OCI-LY7 (cell line): ENCODE data around the gene PTPRM. TPM values are rescaled to one million over a fixed set of nuclear protein-coding genes. Genes with fewer than 3 reads are reported as not detected.

ENCODE experiments used
- BruUV-seq: library from RNA; stranded (reverse); fragments of 400-500 nt; replicated peaks from 2 replicates; lab custom pipeline; 2021; lab: Mats Ljungman, UMichigan
- CTCF ChIA-PET: fragments of 300-600 bp; sonication (Branson Sonifier 250); formaldehyde crosslinking; loops from one replicate; lab custom pipeline; 2022; ENCODE audit warnings: antibody characterized with exemption; ENCODE audit not compliant: unreplicated experiment; lab: Charles Lee
- POLR2A ChIA-PET: fragments of 300-600 bp; sonication (Branson Sonifier 250); formaldehyde crosslinking; loops from one replicate; lab custom pipeline; 2022; ENCODE audit warnings: antibody characterized with exemption; lab: Charles Lee
- DNase-seq: peaks from one replicate; pipeline ENCODE4 v3.0.0-alpha.2; 2015; ENCODE audit warnings: low spot score
- H2AFZ ChIP-seq: fragments of 200-600 bp; sonication (generic), shearing (Covaris generic); 2 replicates; pipeline ENCODE4 v1.6.1; 2014; ENCODE audit warnings: mild to moderate bottlenecking, antibody characterized with exemption, low read length, moderate library complexity
- H3K27ac ChIP-seq: fragments of 200-600 bp; sonication (generic); 2 replicates; pipeline ENCODE4 v1.5.1; 2014; ENCODE audit warnings: mixed run types, low read depth, mild to moderate bottlenecking, moderate library complexity, low read length, inconsistent platforms; ENCODE audit not compliant: poor library complexity, severe bottlenecking
- H3K36me3 ChIP-seq: fragments of 200-600 bp; sonication (generic); 2 replicates; pipeline ENCODE4 v1.6.1; 2014; ENCODE audit warnings: mild to moderate bottlenecking, antibody characterized with exemption, low read length, moderate library complexity, mixed read lengths; ENCODE audit not compliant: insufficient read depth
- H3K4me1 ChIP-seq: fragments of 200-600 bp; sonication (generic); 2 replicates; pipeline ENCODE4 v1.5.1; 2014; ENCODE audit warnings: mild to moderate bottlenecking, low read length; ENCODE audit not compliant: insufficient read depth, poor library complexity, severe bottlenecking
- H3K4me2 ChIP-seq: fragments of 200-600 bp; sonication (generic); 2 replicates; pipeline ENCODE4 v1.6.1; 2014; ENCODE audit warnings: mild to moderate bottlenecking, low read length
- H3K4me3 ChIP-seq: fragments of 200-600 bp; sonication (generic); 2 replicates; pipeline ENCODE4 v1.5.1; 2014; ENCODE audit warnings: mild to moderate bottlenecking, low read depth, low read length; ENCODE audit not compliant: poor library complexity, severe bottlenecking
- H3K79me2 ChIP-seq: fragments of 200-600 bp; sonication (generic); 2 replicates; pipeline ENCODE4 v1.6.1; 2016; ENCODE audit warnings: low read depth, mild to moderate bottlenecking, low read length, moderate library complexity, mixed read lengths; ENCODE audit not compliant: insufficient read depth
- H3K9me2 ChIP-seq: fragments of 200-600 bp; sonication (generic); 2 replicates; pipeline ENCODE4 v1.6.1; 2016; ENCODE audit warnings: mild to moderate bottlenecking, low read length, mixed read lengths; ENCODE audit not compliant: insufficient read depth
- H3K9me3 ChIP-seq: fragments of 200-600 bp; sonication (generic); 2 replicates; pipeline ENCODE4 v1.6.1; 2014; ENCODE audit warnings: mild to moderate bottlenecking, mixed run types, low read length, mixed read lengths
- H4K20me1 ChIP-seq: fragments of 200-600 bp; sonication (generic); 2 replicates; pipeline ENCODE4 v1.6.1; 2014; ENCODE audit warnings: mild to moderate bottlenecking, antibody characterized with exemption, low read length, moderate library complexity, mixed read lengths; ENCODE audit not compliant: insufficient read depth
- CTCF ChIP-seq: fragments of 200-600 bp; sonication (generic); conservative IDR thresholded peaks from 2 replicates; pipeline ENCODE4 v1.5.1; 2014; ENCODE audit warnings: mild to moderate bottlenecking, antibody characterized with exemption, low read length, moderate library complexity, mixed read lengths
- EZH2phosphoT487 ChIP-seq: fragments of 200-600 bp; sonication (generic); IDR thresholded peaks from 2 replicates; pipeline ENCODE4 v1.6.1; 2018; ENCODE audit warnings: low read depth, borderline replicate concordance, mild to moderate bottlenecking, mixed run types, antibody characterized with exemption, low read length, moderate library complexity, mixed read lengths
- intact Hi-C: fragments of 100-400 bp; cut with micrococcal nuclease; formaldehyde crosslinking; loops from one replicate; pipeline ENCODE4 v1.10.0; 2022; ENCODE audit not compliant: unreplicated experiment
- total RNA-seq, 2 experiments: library from RNA; depleted of rRNA in 1 of 2; stranded (reverse); fragments of >200 nt in 1 of 2; shearing (Covaris generic) in 1 of 2; gene quantifications; 2 replicates each; pipeline ENCODE4 v1.2.3, GENCODE V29; 2014 to 2022

PTPRM gene
- total RNA-seq, 2 experiments from 2014 or later, result not detected

GRCh38 chr18:8260827-8261226 lies 693.7 kb downstream of the PTPRM start:
- H3K27ac ChIP-seq, result no peak overlapping the region
- no peaks in the 10 kb centered on the region for H3K36me3 ChIP-seq
- H2AFZ ChIP-seq, result no peak overlapping the region
- intact Hi-C loops, result no loop called here
- ChIA-PET POLR2A (no interaction called here), CTCF (no interaction called here)
- H3K9me2 ChIP-seq, result no peaks in the 10 kb centered on the region
- H3K79me2 ChIP-seq, result no peaks in the 10 kb centered on the region
- no peak for DNase-seq
- H3K4me2 ChIP-seq, result no peak overlapping the region
- TF ChIP-seq EZH2phosphoT487, result no peak
- no peak for TF ChIP-seq CTCF
- no peaks in the 10 kb centered on the region for H3K9me3 ChIP-seq
- H3K4me1 ChIP-seq, result no peaks in the 10 kb centered on the region
- H3K4me3 ChIP-seq, result no peak overlapping the region
- no peaks in the 10 kb centered on the region for H4K20me1 ChIP-seq
- no TSS peak for BruUV-seq

- no peaks in the 10 kb centered on the region for H4K20me1 ChIP-seq
- no TSS peak for BruUV-seq
- no peaks in the 10 kb centered on the region for H3K9me3 ChIP-seq
- no peaks in the 10 kb centered on the region for H3K4me1 ChIP-seq
- no peaks in the 10 kb centered on the region for H3K9me2 ChIP-seq
- no peak overlapping the region for H2AFZ ChIP-seq
- H3K36me3 ChIP-seq, result no peaks in the 10 kb centered on the region
- intact Hi-C loops, result no loop called here
- ChIA-PET POLR2A (no interaction called here), CTCF (no interaction called here)
- no peak for DNase-seq
- TF ChIP-seq EZH2phosphoT487 (no peak), CTCF (no peak)
- no peaks in the 10 kb centered on the region for H3K79me2 ChIP-seq
- no peak overlapping the region for H3K4me3 ChIP-seq
- H3K27ac ChIP-seq, result no peak overlapping the region
- H3K4me2 ChIP-seq, result no peak overlapping the region
These were observed 694.6 kb downstream of the PTPRM start for GRCh38 chr18:8261651-8262091.

GRCh38 chr18:8262221-8262620 lies 695.1 kb downstream of the PTPRM start:
- no peak for DNase-seq
- Histone ChIP-seq H3K27ac (no peak overlapping the region), H3K4me1 (no peaks in the 10 kb centered on the region), H3K9me2 (no peaks in the 10 kb centered on the region), H3K79me2 (no peaks in the 10 kb centered on the region), H3K4me3 (no peak overlapping the region), H3K9me3 (no peaks in the 10 kb centered on the region), H4K20me1 (no peaks in the 10 kb centered on the region), H3K36me3 (no peaks in the 10 kb centered on the region), H2AFZ (no peak overlapping the region), H3K4me2 (no peak overlapping the region)
- ChIA-PET POLR2A (interaction anchor here (0.5 kb wide), 1 partner anchor 142 kb away, joined by 4 read pairs; no protein-coding TSS in a partner anchor), CTCF (no interaction called here)
- TF ChIP-seq CTCF (no peak), EZH2phosphoT487 (no peak)
- BruUV-seq, result no TSS peak
- intact Hi-C loops, result no loop called here
